GM12864 (cell line): ENCODE measurements around the gene HSDL2.

Experiments
- DNase-seq: peaks from one replicate; pipeline ENCODE4 v3.0.0-alpha.2; 2011; ENCODE audit warnings: low read depth
- H3K4me3 ChIP-seq: 2 replicates; pipeline ENCODE4 v1.5.1; 2011; ENCODE audit warnings: mild to moderate bottlenecking, low read depth, low read length, control low read depth
- TF ChIP-seq, protein P1 (sequence below): IDR thresholded peaks from 2 replicates; pipeline ENCODE4 v1.5.1; 2011; ENCODE audit warnings: low read depth, mild to moderate bottlenecking, moderate library complexity, low read length, control low read depth, inconsistent platforms; ENCODE audit errors: missing control alignments

HSDL2 gene

DNA sequence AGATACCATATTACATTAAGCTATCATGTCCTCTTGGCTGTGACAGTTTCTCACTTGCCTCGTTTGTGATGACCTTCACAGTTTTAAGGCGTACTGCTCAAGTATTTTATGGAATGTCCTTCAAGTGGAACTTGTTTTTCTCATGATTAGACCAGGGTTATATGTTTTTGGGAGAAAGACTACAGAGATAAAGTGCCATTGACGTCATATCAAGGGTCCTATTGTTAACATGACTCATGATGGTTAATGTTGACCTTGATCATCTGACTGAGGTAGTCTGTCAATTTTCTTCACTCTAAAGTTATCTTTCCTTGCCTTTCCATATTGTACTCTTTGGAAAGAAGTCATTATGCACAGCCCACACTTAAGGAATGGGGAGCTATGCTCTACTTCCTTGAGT is 28.7 kb upstream of the HSDL2 start:
- no peak overlapping the region for H3K4me3 ChIP-seq
- DNase-seq, result no peak
- TF ChIP-seq, protein P1, sequence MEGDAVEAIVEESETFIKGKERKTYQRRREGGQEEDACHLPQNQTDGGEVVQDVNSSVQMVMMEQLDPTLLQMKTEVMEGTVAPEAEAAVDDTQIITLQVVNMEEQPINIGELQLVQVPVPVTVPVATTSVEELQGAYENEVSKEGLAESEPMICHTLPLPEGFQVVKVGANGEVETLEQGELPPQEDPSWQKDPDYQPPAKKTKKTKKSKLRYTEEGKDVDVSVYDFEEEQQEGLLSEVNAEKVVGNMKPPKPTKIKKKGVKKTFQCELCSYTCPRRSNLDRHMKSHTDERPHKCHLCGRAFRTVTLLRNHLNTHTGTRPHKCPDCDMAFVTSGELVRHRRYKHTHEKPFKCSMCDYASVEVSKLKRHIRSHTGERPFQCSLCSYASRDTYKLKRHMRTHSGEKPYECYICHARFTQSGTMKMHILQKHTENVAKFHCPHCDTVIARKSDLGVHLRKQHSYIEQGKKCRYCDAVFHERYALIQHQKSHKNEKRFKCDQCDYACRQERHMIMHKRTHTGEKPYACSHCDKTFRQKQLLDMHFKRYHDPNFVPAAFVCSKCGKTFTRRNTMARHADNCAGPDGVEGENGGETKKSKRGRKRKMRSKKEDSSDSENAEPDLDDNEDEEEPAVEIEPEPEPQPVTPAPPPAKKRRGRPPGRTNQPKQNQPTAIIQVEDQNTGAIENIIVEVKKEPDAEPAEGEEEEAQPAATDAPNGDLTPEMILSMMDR, result no peak

DNA sequence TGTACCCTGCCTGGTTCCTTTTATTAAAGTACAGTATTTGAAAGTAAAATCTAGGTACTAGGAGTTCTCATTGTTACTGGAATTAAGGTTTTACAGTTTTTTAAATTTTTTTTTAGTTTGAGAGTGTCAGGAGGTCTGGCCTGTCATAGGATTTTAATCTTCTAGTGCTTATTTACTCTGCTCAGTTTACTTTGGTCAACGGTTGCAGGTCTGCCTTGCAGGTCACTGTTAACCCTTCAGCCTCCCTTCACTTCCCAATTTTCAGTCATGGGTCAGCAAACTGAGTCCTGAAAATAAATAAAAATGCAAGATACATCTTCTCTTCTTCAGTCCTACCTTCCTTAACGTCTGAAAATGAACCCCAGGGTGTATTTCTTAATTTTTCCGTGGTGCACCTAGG is 27.7 kb upstream of the HSDL2 start:
- DNase-seq, result no peak
- TF ChIP-seq, protein P1, result no peak
- H3K4me3 ChIP-seq, result no peak overlapping the region

DNA sequence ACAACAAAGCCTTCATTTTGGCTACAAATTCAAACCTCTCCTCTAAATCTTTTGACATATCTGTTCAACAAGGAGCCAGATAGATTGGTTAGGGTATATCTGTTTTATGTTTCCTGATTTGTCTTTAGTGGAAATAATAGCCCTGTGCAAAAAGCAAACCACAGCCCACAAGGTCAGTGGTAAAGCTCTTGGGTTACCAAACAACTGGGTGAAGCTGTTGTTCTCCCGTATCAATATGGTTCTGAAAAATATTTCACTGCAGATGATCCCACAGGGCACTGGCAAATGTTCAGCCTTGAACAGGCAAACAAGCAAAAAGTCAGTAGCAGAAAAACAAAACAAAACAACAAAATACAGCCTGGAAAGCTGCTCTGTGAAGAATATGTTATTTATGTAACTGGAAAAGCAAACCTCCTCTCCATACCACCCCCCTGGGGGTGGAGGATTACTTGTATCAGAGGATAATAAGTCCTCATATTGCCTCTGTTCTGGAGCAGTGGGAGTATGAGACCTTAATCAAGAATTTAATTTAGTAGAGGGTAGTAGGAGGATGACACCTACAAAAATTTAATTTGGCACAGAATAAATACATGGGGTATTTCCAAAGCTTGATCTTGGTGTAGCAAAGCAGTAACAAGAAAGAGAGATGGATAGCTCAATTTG is 25.7 kb upstream of the HSDL2 start:
- H3K4me3 ChIP-seq, result no peak overlapping the region
- TF ChIP-seq, protein P1, result no peak
- DNase-seq, result no peak

DNA sequence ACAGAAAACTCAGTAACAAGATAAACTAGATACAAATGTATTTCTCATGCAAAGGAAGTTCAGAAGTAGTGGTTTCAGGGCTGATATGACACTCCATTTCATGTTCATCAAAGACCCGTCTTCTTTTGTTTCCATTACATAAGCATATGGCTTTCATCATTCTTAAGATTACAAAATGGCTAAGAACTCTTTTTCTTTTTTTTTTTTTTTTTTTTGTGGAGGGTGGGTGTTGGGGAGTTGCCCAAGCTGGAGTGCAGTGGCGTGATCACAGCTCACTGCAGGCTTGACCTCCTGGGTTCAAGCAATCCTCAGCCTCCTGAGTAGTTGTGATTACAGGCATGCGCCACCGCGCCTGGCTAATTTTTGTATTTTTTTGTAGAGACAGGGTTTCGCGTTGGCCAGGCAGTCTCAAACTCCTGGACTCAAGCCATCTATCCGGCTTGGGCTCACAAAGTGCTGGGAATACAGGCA is 24.4 kb upstream of the HSDL2 start:
- DNase-seq, result no peak
- TF ChIP-seq, protein P1, result no peak
- no peak overlapping the region for H3K4me3 ChIP-seq

DNA sequence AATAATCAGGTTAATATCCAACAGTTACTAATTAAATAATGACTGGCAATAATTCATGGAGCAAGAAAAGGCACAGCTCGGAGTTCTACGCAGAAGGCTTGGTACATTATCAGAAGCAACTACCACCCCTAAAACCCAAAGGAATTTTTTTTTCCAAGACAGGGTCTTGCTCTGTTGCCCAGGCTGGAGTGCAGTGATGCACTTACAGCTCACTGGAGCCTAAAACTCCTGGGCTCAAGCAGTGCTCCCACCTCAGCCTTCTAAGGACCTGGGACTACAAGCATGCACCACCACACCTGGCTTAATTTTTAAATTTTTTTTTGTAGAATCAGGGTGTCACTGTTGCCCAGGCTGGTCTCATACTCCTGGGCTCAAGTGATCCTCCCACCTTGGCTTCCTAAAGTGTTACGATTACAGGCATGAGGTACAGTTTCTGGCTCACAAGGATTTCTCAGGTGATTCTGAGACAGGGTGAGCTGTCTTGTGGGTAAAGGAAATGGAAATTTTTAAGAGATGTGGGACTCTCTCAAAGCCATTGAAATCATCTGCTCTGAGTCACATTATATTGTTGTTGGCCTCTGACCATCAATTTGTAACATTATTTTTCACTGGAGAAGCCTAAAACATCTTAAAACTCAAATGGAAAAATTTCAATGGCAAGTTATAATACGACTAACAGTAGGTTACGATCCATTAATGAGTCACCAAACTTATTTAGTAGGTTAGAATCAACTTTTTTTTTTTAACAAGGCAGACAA is 19.7 kb upstream of the HSDL2 start:
- no peak for DNase-seq
- H3K4me3 ChIP-seq, result no peak overlapping the region
- TF ChIP-seq, protein P1, result no peak

DNA sequence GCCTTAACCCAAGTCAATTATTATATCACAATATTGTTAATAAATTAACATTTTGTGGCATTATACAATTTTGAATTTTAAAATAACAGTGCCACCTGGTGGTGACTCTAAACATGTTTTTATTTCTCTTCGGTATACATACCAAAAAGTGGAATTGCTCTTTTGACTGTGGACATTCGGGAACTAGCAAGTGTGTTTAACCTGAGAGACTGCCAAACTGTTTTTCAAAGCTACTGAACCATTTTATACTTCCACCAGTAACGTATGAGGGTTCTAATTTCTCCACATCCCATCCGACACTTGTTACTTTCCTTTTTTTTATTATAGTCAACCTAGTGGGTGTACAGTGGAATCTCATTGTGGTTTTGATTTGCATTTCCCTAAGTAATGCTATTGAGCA is 18.3 kb upstream of the HSDL2 start:
- TF ChIP-seq, protein P1, result no peak
- H3K4me3 ChIP-seq, result no peak overlapping the region
- no peak for DNase-seq
